Caco-2 (cell line): ENCODE results near the gene PLEKHG4B. TPM values are rescaled to one million over a fixed set of nuclear protein-coding genes. Genes with fewer than 3 reads are reported as not detected.

Source experiments
- BruUV-seq: library from RNA; stranded (reverse); fragments of 400-500 nt; replicated peaks from 2 replicates; lab custom pipeline; 2021; lab: Mats Ljungman, UMichigan
- CTCF ChIA-PET: fragments of 300-600 bp; sonication (Branson Sonifier 250); formaldehyde crosslinking; loops from one replicate; lab custom pipeline; 2022; ENCODE audit warnings: antibody characterized with exemption; lab: Charles Lee
- POLR2A ChIA-PET: fragments of 300-600 bp; sonication (Branson Sonifier 250); formaldehyde crosslinking; loops from one replicate; lab custom pipeline; 2022; ENCODE audit warnings: antibody characterized with exemption; lab: Charles Lee
- DNase-seq, 2 experiments: peaks; one replicate each; pipeline versions ENCODE4 v3.0.0 to v3.0.0-alpha.2; 2020 to 2022
- H3K27me3 ChIP-seq: replicated peaks from 2 replicates; pipeline ENCODE4 v1.6.0; 2011; ENCODE audit warnings: low read length; ENCODE audit not compliant: control insufficient read depth, insufficient read depth
- H3K36me3 ChIP-seq: 2 replicates; pipeline ENCODE4 v1.5.1; 2011; ENCODE audit warnings: low read length; ENCODE audit not compliant: control insufficient read depth, insufficient read depth
- H3K4me1 ChIP-seq: fragments of 250-450 bp; sonication (Bioruptor Pico); 2 replicates; pipeline ENCODE4 v1.5.1; 2020; ENCODE audit warnings: mild to moderate bottlenecking
- H3K4me3 ChIP-seq: 2 replicates; pipeline ENCODE4 v1.5.1; 2011; ENCODE audit warnings: low read depth, mild to moderate bottlenecking, control low read depth, low read length
- H3K9me3 ChIP-seq: fragments of 250-450 bp; sonication (Bioruptor Pico); 2 replicates; pipeline ENCODE4 v1.5.1; 2020; ENCODE audit warnings: mild to moderate bottlenecking, moderate library complexity
- H3K27ac Mint-ChIP-seq: one replicate; pipeline ENCODE4 v1.8.0; 2022; ENCODE audit warnings: mixed read lengths; ENCODE audit not compliant: unreplicated experiment
- H3K27me3 Mint-ChIP-seq: one replicate; pipeline ENCODE4 v1.8.0; 2022; ENCODE audit warnings: mixed read lengths; ENCODE audit not compliant: insufficient read depth, unreplicated experiment
- H3K36me3 Mint-ChIP-seq: one replicate; pipeline ENCODE4 v1.8.0; 2022; ENCODE audit warnings: mild to moderate bottlenecking, mixed read lengths; ENCODE audit not compliant: insufficient read depth, unreplicated experiment
- H3K4me1 Mint-ChIP-seq: one replicate; pipeline ENCODE4 v1.8.0; 2022; ENCODE audit warnings: low read depth, mixed read lengths; ENCODE audit not compliant: unreplicated experiment
- H3K4me3 Mint-ChIP-seq: one replicate; pipeline ENCODE4 v1.8.0; 2022; ENCODE audit warnings: mild to moderate bottlenecking, moderate library complexity, mixed read lengths; ENCODE audit not compliant: unreplicated experiment
- H3K9me3 Mint-ChIP-seq: one replicate; pipeline ENCODE4 v1.8.0; 2022; ENCODE audit warnings: mixed read lengths; ENCODE audit not compliant: unreplicated experiment
- intact Hi-C: fragments of 100-400 bp; cut with micrococcal nuclease; formaldehyde crosslinking; loops from one replicate; pipeline ENCODE4 v1.10.0; 2022; ENCODE audit not compliant: unreplicated experiment
- total RNA-seq: library from RNA; stranded (reverse); gene quantifications from 2 replicates; pipeline ENCODE4 v1.2.3, GENCODE V29; 2022
- TF ChIP-seq, protein P1 (sequence below), 2 experiments: fragments of 200-600 bp in 1 of 2; IDR thresholded peaks; 1 replicate in 1 of 2; 2 replicates in 1 of 2; pipeline versions ENCODE4 v1.5.1 to v1.8.0; 2011 to 2022; ENCODE audit warnings: antibody characterized with exemption in 1 of 2, control low read depth in 1 of 2, inconsistent platforms in 1 of 2, low read depth in 1 of 2, low read length in 1 of 2, mild to moderate bottlenecking in 1 of 2, moderate library complexity in 1 of 2; ENCODE audit not compliant: insufficient read depth in 1 of 2, severe bottlenecking in 1 of 2, unreplicated experiment in 1 of 2

The PLEKHG4B gene
- total RNA-seq, 1 experiment from 2014 or later = 15.0 TPM

DNA sequence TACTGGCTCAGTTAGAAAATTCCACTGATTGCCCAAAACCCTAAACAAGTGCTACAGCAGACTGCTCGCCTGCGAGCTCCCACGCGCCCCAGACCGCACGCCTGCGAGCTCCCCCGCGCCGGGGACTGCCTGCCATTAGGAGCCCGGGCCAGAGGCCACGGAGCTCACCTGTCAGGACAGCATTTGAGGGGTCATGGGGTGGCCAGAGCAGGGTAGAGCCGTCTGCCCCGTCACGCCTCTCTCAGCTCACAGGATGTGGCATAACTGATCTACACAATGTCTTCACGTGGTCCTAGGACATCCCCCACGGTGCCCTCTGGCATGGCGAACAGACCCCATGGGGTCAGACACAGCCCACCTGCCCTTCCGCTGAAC, 70.2 kb downstream of the PLEKHG4B start:
- no peaks in the 10 kb centered on the region for H3K9me3 Mint-ChIP-seq
- H3K27me3 ChIP-seq = no peaks in the 10 kb centered on the region
- H3K27me3 Mint-ChIP-seq = no peaks in the 10 kb centered on the region
- H3K4me3 ChIP-seq = no peak overlapping the region
- no peaks in the 10 kb centered on the region; the same call in 1 of the 2 replicates for H3K36me3 ChIP-seq
- H3K27ac Mint-ChIP-seq = no peak overlapping the region
- no TSS peak for BruUV-seq
- H3K4me1 ChIP-seq = no peaks in the 10 kb centered on the region
- CTCF ChIA-PET = no interaction called here
- intact Hi-C loops = no loop called here
- no peak for DNase-seq
- H3K36me3 Mint-ChIP-seq = peaks cover 48% of the 10 kb centered on the region
- TF ChIP-seq, protein P1, sequence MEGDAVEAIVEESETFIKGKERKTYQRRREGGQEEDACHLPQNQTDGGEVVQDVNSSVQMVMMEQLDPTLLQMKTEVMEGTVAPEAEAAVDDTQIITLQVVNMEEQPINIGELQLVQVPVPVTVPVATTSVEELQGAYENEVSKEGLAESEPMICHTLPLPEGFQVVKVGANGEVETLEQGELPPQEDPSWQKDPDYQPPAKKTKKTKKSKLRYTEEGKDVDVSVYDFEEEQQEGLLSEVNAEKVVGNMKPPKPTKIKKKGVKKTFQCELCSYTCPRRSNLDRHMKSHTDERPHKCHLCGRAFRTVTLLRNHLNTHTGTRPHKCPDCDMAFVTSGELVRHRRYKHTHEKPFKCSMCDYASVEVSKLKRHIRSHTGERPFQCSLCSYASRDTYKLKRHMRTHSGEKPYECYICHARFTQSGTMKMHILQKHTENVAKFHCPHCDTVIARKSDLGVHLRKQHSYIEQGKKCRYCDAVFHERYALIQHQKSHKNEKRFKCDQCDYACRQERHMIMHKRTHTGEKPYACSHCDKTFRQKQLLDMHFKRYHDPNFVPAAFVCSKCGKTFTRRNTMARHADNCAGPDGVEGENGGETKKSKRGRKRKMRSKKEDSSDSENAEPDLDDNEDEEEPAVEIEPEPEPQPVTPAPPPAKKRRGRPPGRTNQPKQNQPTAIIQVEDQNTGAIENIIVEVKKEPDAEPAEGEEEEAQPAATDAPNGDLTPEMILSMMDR (IDR thresholded peaks at IDR 0.05; ENCODE audit: insufficient read depth in 1 of 2, low read depth in 1 of 2, low read length in 1 of 2, severe bottlenecking in 1 of 2, unreplicated experiment in 1 of 2) = no peak
- POLR2A ChIA-PET = no interaction called here
- no peaks in the 10 kb centered on the region for H3K9me3 ChIP-seq
- no peak overlapping the region for H3K4me3 Mint-ChIP-seq
- no peaks in the 10 kb centered on the region for H3K4me1 Mint-ChIP-seq

DNA sequence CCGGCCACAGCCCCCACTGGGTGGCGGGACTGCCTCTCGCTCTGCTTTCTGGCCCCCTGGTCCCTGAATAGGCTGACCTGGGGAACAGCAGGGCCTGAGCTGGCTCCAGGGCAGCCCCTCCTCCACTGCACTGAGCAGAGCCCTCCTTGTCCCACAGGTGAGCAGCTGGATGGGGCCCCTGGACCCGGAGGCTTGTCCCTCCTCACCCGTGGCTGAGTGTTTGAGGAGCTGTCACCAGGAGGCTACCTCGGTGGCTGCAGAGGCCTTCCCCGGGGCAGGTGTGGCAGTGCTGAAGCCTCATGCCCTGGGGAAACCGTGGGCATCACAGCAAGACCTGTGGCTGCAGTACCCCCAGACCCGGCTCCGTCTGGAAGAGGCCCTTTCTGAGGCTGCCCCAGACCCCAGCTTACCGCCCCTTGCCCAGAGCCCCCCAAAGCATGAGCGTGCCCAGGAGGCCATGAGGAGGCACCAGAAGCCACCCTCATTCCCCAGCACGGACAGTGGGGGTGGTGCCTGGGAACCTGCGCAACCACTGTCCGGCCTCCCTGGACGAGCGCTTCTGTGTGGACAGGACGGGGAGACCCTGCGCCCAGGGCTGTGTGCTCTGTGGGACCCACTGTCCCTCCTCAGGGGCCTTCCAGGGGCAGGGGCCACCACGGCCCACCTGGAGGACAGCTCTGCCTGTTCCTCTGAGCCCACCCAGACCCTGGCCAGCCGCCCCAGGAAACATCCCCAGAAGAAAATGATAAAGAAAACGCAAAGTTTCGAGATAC, 70.8 kb downstream of the PLEKHG4B start:
- intact Hi-C loops = no loop called here
- Histone ChIP-seq H3K4me1 (no peaks in the 10 kb centered on the region), H3K4me3 (no peak overlapping the region), H3K27me3 (no peaks in the 10 kb centered on the region), H3K36me3 (no peaks in the 10 kb centered on the region), H3K9me3 (no peaks in the 10 kb centered on the region)
- Mint-ChIP-seq H3K36me3 (peaks cover 44% of the 10 kb centered on the region), H3K4me3 (no peak overlapping the region), H3K4me1 (no peaks in the 10 kb centered on the region), H3K27me3 (no peaks in the 10 kb centered on the region), H3K9me3 (no peaks in the 10 kb centered on the region), H3K27ac (no peak overlapping the region)
- peak in 1 of 2 experiments; percentile 28 for DNase-seq
- ChIA-PET POLR2A (no interaction called here), CTCF (no interaction called here)
- TF ChIP-seq, protein P1 (IDR thresholded peaks at IDR 0.05; ENCODE audit: insufficient read depth in 1 of 2, low read depth in 1 of 2, low read length in 1 of 2, severe bottlenecking in 1 of 2, unreplicated experiment in 1 of 2) = no peak
- BruUV-seq = no TSS peak

DNA sequence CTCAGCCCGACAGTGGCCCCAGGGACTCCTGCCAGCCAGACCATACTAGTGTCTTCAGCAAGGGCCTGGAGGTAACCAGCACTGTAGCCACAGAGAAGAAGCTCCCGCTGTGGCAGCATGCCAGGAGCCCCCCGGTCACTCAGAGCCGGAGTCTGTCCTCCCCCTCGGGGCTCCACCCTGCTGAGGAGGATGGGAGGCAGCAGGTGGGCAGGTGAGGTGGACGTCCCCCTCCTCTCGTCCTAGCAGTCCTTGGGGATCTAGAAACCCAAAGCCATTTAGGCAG, 71.3 kb downstream of the PLEKHG4B start:
- intact Hi-C loops = no loop called here
- no peaks in the 10 kb centered on the region for H3K4me1 Mint-ChIP-seq
- POLR2A ChIA-PET = no interaction called here
- TF ChIP-seq, protein P1 (IDR thresholded peaks at IDR 0.05; ENCODE audit: insufficient read depth in 1 of 2, low read depth in 1 of 2, low read length in 1 of 2, severe bottlenecking in 1 of 2, unreplicated experiment in 1 of 2) = no peak
- no peaks in the 10 kb centered on the region for H3K27me3 Mint-ChIP-seq
- no peak for DNase-seq
- no peak overlapping the region for H3K4me3 Mint-ChIP-seq
- Histone ChIP-seq H3K36me3 (no peaks in the 10 kb centered on the region), H3K4me3 (no peak overlapping the region), H3K4me1 (no peaks in the 10 kb centered on the region), H3K9me3 (no peaks in the 10 kb centered on the region), H3K27me3 (no peaks in the 10 kb centered on the region)
- CTCF ChIA-PET = no interaction called here
- no TSS peak for BruUV-seq
- H3K36me3 Mint-ChIP-seq = peaks cover 41% of the 10 kb centered on the region
- no peaks in the 10 kb centered on the region for H3K9me3 Mint-ChIP-seq
- H3K27ac Mint-ChIP-seq = no peak overlapping the region
